ENCODE measurements around the gene TCF20.

Gene TCF20

GRCh38 chr22:42275176-42275575 is 4.7 kb upstream of the TCF20 start:
- TF ChIP-seq ISL1 (CRISPR knock-in tag; IDR thresholded peaks at IDR 0.05), result no peak
- no peak for TF ChIP-seq OSR1 (CRISPR knock-in tag; IDR thresholded peaks at IDR 0.05)
- no peak for TF ChIP-seq SNAI2 (CRISPR knock-in tag; IDR thresholded peaks at IDR 0.05)
- ATAC-seq, result no peak

- no peak for ATAC-seq
- no peak for TF ChIP-seq ZNF70 (CRISPR knock-in tag; IDR thresholded peaks at IDR 0.05)
- no peak for TF ChIP-seq GLIS3 (CRISPR knock-in tag; IDR thresholded peaks at IDR 0.05)
- no peak for TF ChIP-seq CSDC2 (CRISPR knock-in tag; IDR thresholded peaks at IDR 0.05)
- TF ChIP-seq OSR1 (CRISPR knock-in tag; IDR thresholded peaks at IDR 0.05), result no peak
- no peak for TF ChIP-seq ZNF565 (CRISPR knock-in tag; conservative IDR thresholded peaks at IDR 0.05; ENCODE audit: low read depth)
- no peak for TF ChIP-seq ZFP30 (CRISPR knock-in tag; IDR thresholded peaks at IDR 0.05)
- no peak for TF ChIP-seq TCF4 (CRISPR knock-in tag; IDR thresholded peaks at IDR 0.05; ENCODE audit: borderline replicate concordance)
- TF ChIP-seq CREB5 (CRISPR knock-in tag; IDR thresholded peaks at IDR 0.05; ENCODE audit: low read depth), result no peak
- TF ChIP-seq POU6F1 (CRISPR knock-in tag; IDR thresholded peaks at IDR 0.05; ENCODE audit: borderline replicate concordance, low read depth), result no peak
- no peak for TF ChIP-seq ARNTL (CRISPR knock-in tag; IDR thresholded peaks at IDR 0.05; ENCODE audit: borderline replicate concordance, low read depth)
- no peak for TF ChIP-seq ZC3H10 (CRISPR knock-in tag; IDR thresholded peaks at IDR 0.05)
- TF ChIP-seq ISL1 (CRISPR knock-in tag; IDR thresholded peaks at IDR 0.05), result no peak
- no peak for TF ChIP-seq TOX (CRISPR knock-in tag; IDR thresholded peaks at IDR 0.05; ENCODE audit: borderline replicate concordance)
- no peak for TF ChIP-seq SNAI2 (CRISPR knock-in tag; IDR thresholded peaks at IDR 0.05)
- TF ChIP-seq ZNF8 (CRISPR knock-in tag; IDR thresholded peaks at IDR 0.05), result no peak
- no peak for TF ChIP-seq PATZ1 (CRISPR knock-in tag; IDR thresholded peaks at IDR 0.05; ENCODE audit: borderline replicate concordance)
- no peak for TF ChIP-seq CSRNP3 (CRISPR knock-in tag; IDR thresholded peaks at IDR 0.05)
- TF ChIP-seq PPARA (CRISPR knock-in tag; IDR thresholded peaks at IDR 0.05; ENCODE audit: borderline replicate concordance), result no peak
- TF ChIP-seq ZFP3 (CRISPR knock-in tag; IDR thresholded peaks at IDR 0.05), result no peak
- no peak for TF ChIP-seq RARB (CRISPR knock-in tag; IDR thresholded peaks at IDR 0.05)
Observed at GRCh38 chr22:42273855-42274451, 3.5 kb upstream of the TCF20 start.

- ATAC-seq, result no peak
- TF ChIP-seq ESRRG (CRISPR knock-in tag; IDR thresholded peaks at IDR 0.05) (no peak), TCF4 (CRISPR knock-in tag; IDR thresholded peaks at IDR 0.05; ENCODE audit: borderline replicate concordance) (no peak), SNAI2 (CRISPR knock-in tag; IDR thresholded peaks at IDR 0.05) (no peak), GLIS3 (CRISPR knock-in tag; IDR thresholded peaks at IDR 0.05) (no peak), CSRNP3 (CRISPR knock-in tag; IDR thresholded peaks at IDR 0.05) (no peak), ZNF70 (CRISPR knock-in tag; IDR thresholded peaks at IDR 0.05) (no peak), RARB (CRISPR knock-in tag; IDR thresholded peaks at IDR 0.05) (no peak), ISL1 (CRISPR knock-in tag; IDR thresholded peaks at IDR 0.05) (no peak), ZC3H10 (CRISPR knock-in tag; IDR thresholded peaks at IDR 0.05) (no peak), ZFP30 (CRISPR knock-in tag; IDR thresholded peaks at IDR 0.05) (no peak), TSHZ2 (CRISPR knock-in tag; IDR thresholded peaks at IDR 0.05) (no peak), ZNF8 (CRISPR knock-in tag; IDR thresholded peaks at IDR 0.05) (no peak), ARNTL (CRISPR knock-in tag; IDR thresholded peaks at IDR 0.05; ENCODE audit: borderline replicate concordance, low read depth) (no peak), PPARA (CRISPR knock-in tag; IDR thresholded peaks at IDR 0.05; ENCODE audit: borderline replicate concordance) (no peak), BACH2 (CRISPR knock-in tag; IDR thresholded peaks at IDR 0.05; ENCODE audit: borderline replicate concordance) (no peak), CSDC2 (CRISPR knock-in tag; IDR thresholded peaks at IDR 0.05) (no peak), PATZ1 (CRISPR knock-in tag; IDR thresholded peaks at IDR 0.05; ENCODE audit: borderline replicate concordance) (no peak)
Observed at GRCh38 chr22:42272431-42272999, 2.1 kb upstream of the TCF20 start.
